Mesenteric fat pad (tissue), 1 donor: ENCODE results near the gene FAM50B. TPM values are rescaled to one million over a fixed set of nuclear protein-coding genes. Genes with fewer than 3 reads are reported as not detected.
A peak's percentile ranks its signal among the peaks of the same experiment; 100 is the strongest.

ENCODE experiments used
- DNase-seq: peaks from one replicate; pipeline ENCODE4 v3.0.0-alpha.2; 2020; ENCODE audit warnings: low spot score
- total RNA-seq: library from RNA; stranded (reverse); fragmentation: NEBNext Ultra II Directional; extraction: Animal tissue kit (Norgen Biotek cat#: 25700); gene quantifications from one replicate; pipeline ENCODE4 v1.2.1, GENCODE V29; 2021
- donor health status: DM: yes; HTN: yes; CAD: no.

Gene FAM50B
- total RNA-seq, 1 donor from 2014 or later, result 6.1 TPM

- DNase-seq, result no peak
Measured at GRCh38 chr6:3871515-3871914, 22.3 kb downstream of the FAM50B start.

GRCh38 chr6:3871939-3872338 is 22.8 kb downstream of the FAM50B start:
- peak; percentile 69 for DNase-seq

GRCh38 chr6:3872370-3872854 is 23.2 kb downstream of the FAM50B start:
- peak; percentile 68 for DNase-seq

- no peak for DNase-seq
Measured at GRCh38 chr6:3873051-3873450, 23.9 kb downstream of the FAM50B start.

GRCh38 chr6:3874069-3874468 is 24.9 kb downstream of the FAM50B start:
- DNase-seq, result no peak

- no peak for DNase-seq
Measured at GRCh38 chr6:3875486-3875885, 26.3 kb downstream of the FAM50B start.

- DNase-seq, result peak; percentile 77
Measured at GRCh38 chr6:3876101-3876500, 26.9 kb downstream of the FAM50B start.

- no peak for DNase-seq
Measured at GRCh38 chr6:3876866-3877265, 27.7 kb downstream of the FAM50B start.

GRCh38 chr6:3878048-3878666 is 29.0 kb downstream of the FAM50B start:
- no peak for DNase-seq

- DNase-seq, result peak; percentile 59
Measured at GRCh38 chr6:3879194-3879952, 30.2 kb downstream of the FAM50B start.

- no peak for DNase-seq
Measured at GRCh38 chr6:3881711-3882421, 32.7 kb downstream of the FAM50B start.

GRCh38 chr6:3882431-3882830 is 33.3 kb downstream of the FAM50B start:
- DNase-seq, result no peak

GRCh38 chr6:3882866-3883265 is 33.7 kb downstream of the FAM50B start:
- DNase-seq, result no peak

GRCh38 chr6:3884007-3884745 is 35.0 kb downstream of the FAM50B start:
- no peak for DNase-seq

GRCh38 chr6:3885262-3886036 is 36.3 kb downstream of the FAM50B start:
- peak; percentile 22 for DNase-seq

GRCh38 chr6:3887150-3887700 is 38.1 kb downstream of the FAM50B start:
- DNase-seq, result peak; percentile 73

- DNase-seq, result peak; percentile 69
Measured at GRCh38 chr6:3888153-3888957, 39.2 kb downstream of the FAM50B start.

- no peak for DNase-seq
Measured at GRCh38 chr6:3890047-3890446, 40.9 kb downstream of the FAM50B start.

GRCh38 chr6:3891883-3892282 is 42.7 kb downstream of the FAM50B start:
- no peak for DNase-seq
